ENCODE results near the gene MYRIP. TPM values are rescaled to one million over a fixed set of nuclear protein-coding genes. Genes with fewer than 3 reads are reported as not detected.

MYRIP gene
- polyA plus RNA-seq, 1 of the 3 experiments (the other 2 are of a cell fraction) = 1.2 TPM

GRCh38 chr3:40243056-40243455, 433.6 kb downstream of the MYRIP start:
- H3K4me1 ChIP-seq (ENCODE audit: control insufficient read depth in 1 of 2, insufficient read depth in 2 of 2, low read depth in 1 of 2, low read length in 1 of 2) = no peaks in the 10 kb centered on the region
- no peaks in the 10 kb centered on the region for H3F3A ChIP-seq (replicated peaks; ENCODE audit: insufficient read depth)
- H3K27ac ChIP-seq (ENCODE audit: low read depth in 2 of 2, low read length in 1 of 2) = no peak overlapping the region
- no peak overlapping the region for H3K4me2 ChIP-seq
- TF ChIP-seq RCOR1 (IDR thresholded peaks at IDR 0.05; ENCODE audit: low read length) (no peak), CHD2 (IDR thresholded peaks at IDR 0.05; ENCODE audit: low read length, partially characterized antibody) (no peak), REST (IDR thresholded peaks at IDR 0.05; ENCODE audit: low read depth, low read length) (no peak), NRF1 (IDR thresholded peaks at IDR 0.05; ENCODE audit: low read depth, low read length) (no peak), TEAD4 (IDR thresholded peaks at IDR 0.05; ENCODE audit: borderline replicate concordance, insufficient read depth) (no peak), ELF1 (IDR thresholded peaks at IDR 0.05) (no peak), MAX (IDR thresholded peaks at IDR 0.05; ENCODE audit: low read depth) (no peak), ZBTB33 (IDR thresholded peaks at IDR 0.05; ENCODE audit: borderline replicate concordance, low read depth) (no peak), RAD21 (IDR thresholded peaks at IDR 0.05; ENCODE audit: low read length) (no peak), EZH2phosphoT487 (IDR thresholded peaks at IDR 0.05; ENCODE audit: borderline replicate concordance, low read depth) (no peak), MEF2A (IDR thresholded peaks at IDR 0.05; ENCODE audit: borderline replicate concordance, low read depth) (no peak), YY1 (IDR thresholded peaks at IDR 0.05; ENCODE audit: low read depth) (no peak), NFIC (IDR thresholded peaks at IDR 0.05; ENCODE audit: borderline replicate concordance) (no peak), GATA2 (CRISPR knock-in tag; IDR thresholded peaks at IDR 0.05) (no peak), TCF12 (IDR thresholded peaks at IDR 0.05) (no peak)
- H2AFZ ChIP-seq (ENCODE audit: low read depth) = no peak overlapping the region
- ChIA-PET CTCF (interaction anchor here (1.0 to 1.3 kb wide), 2 partner anchors 9 to 15 kb away, joined by 3 read pairs; no protein-coding TSS in a partner anchor), POLR2A (interaction anchor here (0.6 kb wide), 1 partner anchor 29 kb away, joined by 6 read pairs; no protein-coding TSS in a partner anchor)
- H3K79me2 ChIP-seq (ENCODE audit: insufficient read depth) = no peaks in the 10 kb centered on the region
- no peaks in the 10 kb centered on the region for H3K9me2 ChIP-seq
- DNase-seq = no peak
- H3K4me3 ChIP-seq (ENCODE audit: low read depth in 2 of 2, low read length in 1 of 2) = no peak overlapping the region
- H3K27me3 ChIP-seq (ENCODE audit: insufficient read depth) = no peaks in the 10 kb centered on the region
- no peaks in the 10 kb centered on the region for H3K9me3 ChIP-seq
- 53% methylated on average over 1 of the region's 1 CpG for WGBS (ENCODE audit: low lambda C conversion rate)
- H3K36me3 ChIP-seq (replicated peaks in 1 of 2; ENCODE audit: control insufficient read depth in 1 of 2, insufficient read depth in 2 of 2, low read length in 1 of 2) = no peaks in the 10 kb centered on the region
- no peaks in the 10 kb centered on the region for H4K20me1 ChIP-seq (ENCODE audit: insufficient read depth)
- H3K9ac ChIP-seq = no peak overlapping the region

All from SK-N-SH (cell line).